Lower lobe of right lung (tissue), 2 donors: ENCODE results near the gene SLC29A3. TPM values are rescaled to one million over a fixed set of nuclear protein-coding genes. Genes with fewer than 3 reads are reported as not detected.
A peak's percentile ranks its signal among the peaks of the same experiment; 100 is the strongest.

Experiments
- ATAC-seq, 2 donors: fragments of 200-7000 bp; cut with Tn5 transposase; one replicate each; pipeline ENCODE4 v1.9.1; 2020 to 2022; ENCODE audit warnings: mild to moderate bottlenecking in 2 of 2, moderate library complexity in 2 of 2
- DNase-seq: peaks from one replicate; pipeline ENCODE4 v3.0.0-alpha.2; 2020
- H3K27ac ChIP-seq: fragments of 200-600 bp; one replicate; pipeline ENCODE4 v1.8.0; 2022
- H3K27me3 ChIP-seq: fragments of 200-600 bp; one replicate; pipeline ENCODE4 v1.8.0; 2022; ENCODE audit warnings: low read depth
- H3K36me3 ChIP-seq: fragments of 200-600 bp; one replicate; pipeline ENCODE4 v1.8.0; 2022; ENCODE audit warnings: mild to moderate bottlenecking
- H3K4me1 ChIP-seq: fragments of 200-600 bp; one replicate; pipeline ENCODE4 v1.8.0; 2022
- H3K4me3 ChIP-seq: fragments of 200-600 bp; one replicate; pipeline ENCODE4 v1.8.0; 2022; ENCODE audit warnings: mild to moderate bottlenecking
- H3K9me3 ChIP-seq: fragments of 200-600 bp; one replicate; pipeline ENCODE4 v1.8.0; 2022
- intact Hi-C: fragments of 100-400 bp; cut with DNase I; formaldehyde crosslinking; loops from one replicate; pipeline ENCODE4 v1.11.0; 2022
- total RNA-seq: library from RNA; stranded (reverse); fragmentation: NEBNext Ultra II Directional; extraction: Animal tissue kit (Norgen Biotek cat#: 25700); gene quantifications from one replicate; pipeline ENCODE4 v1.2.1, GENCODE V29; 2021
- TF ChIP-seq, protein P1 (sequence below): fragments of 200-600 bp; IDR thresholded peaks from one replicate; pipeline ENCODE4 v1.8.0; 2022; ENCODE audit warnings: antibody characterized with exemption, mild to moderate bottlenecking
- donor health status: DM: no; HTN: yes; CAD: no; lungs with severe emphysema.

Gene SLC29A3
- total RNA-seq, 1 donor from 2014 or later: 13.2 TPM

DNA sequence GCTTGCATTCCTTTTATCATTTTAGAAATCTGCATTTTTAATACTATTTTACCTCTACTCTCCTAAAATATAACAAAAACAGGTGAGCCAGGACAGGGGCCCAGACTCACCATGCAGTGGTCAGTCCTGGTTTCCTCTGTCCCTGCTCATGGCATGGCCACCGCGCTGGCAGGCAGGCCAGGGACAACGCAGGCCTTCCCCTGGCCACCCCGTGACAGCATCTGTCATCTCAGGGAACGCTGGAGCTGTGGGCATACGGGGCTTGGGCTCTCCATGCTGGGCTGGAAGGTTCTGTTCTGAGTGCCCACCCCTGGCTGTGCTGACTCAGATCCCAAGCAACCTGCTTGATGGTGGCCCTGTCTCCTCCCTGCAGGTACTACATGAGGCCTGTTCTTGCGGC, 42.5 kb downstream of the SLC29A3 start:
- no peak overlapping the region for H3K4me3 ChIP-seq
- H3K36me3 ChIP-seq: peaks cover 33% of the 10 kb centered on the region
- ATAC-seq: no peak
- no peak overlapping the region for H3K27ac ChIP-seq
- peaks cover 11% of the 10 kb centered on the region for H3K4me1 ChIP-seq
- TF ChIP-seq, protein P1, sequence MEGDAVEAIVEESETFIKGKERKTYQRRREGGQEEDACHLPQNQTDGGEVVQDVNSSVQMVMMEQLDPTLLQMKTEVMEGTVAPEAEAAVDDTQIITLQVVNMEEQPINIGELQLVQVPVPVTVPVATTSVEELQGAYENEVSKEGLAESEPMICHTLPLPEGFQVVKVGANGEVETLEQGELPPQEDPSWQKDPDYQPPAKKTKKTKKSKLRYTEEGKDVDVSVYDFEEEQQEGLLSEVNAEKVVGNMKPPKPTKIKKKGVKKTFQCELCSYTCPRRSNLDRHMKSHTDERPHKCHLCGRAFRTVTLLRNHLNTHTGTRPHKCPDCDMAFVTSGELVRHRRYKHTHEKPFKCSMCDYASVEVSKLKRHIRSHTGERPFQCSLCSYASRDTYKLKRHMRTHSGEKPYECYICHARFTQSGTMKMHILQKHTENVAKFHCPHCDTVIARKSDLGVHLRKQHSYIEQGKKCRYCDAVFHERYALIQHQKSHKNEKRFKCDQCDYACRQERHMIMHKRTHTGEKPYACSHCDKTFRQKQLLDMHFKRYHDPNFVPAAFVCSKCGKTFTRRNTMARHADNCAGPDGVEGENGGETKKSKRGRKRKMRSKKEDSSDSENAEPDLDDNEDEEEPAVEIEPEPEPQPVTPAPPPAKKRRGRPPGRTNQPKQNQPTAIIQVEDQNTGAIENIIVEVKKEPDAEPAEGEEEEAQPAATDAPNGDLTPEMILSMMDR: no peak
- DNase-seq: no peak
- intact Hi-C loops: no loop called here
- no peaks in the 10 kb centered on the region for H3K9me3 ChIP-seq
- H3K27me3 ChIP-seq: no peaks in the 10 kb centered on the region

DNA sequence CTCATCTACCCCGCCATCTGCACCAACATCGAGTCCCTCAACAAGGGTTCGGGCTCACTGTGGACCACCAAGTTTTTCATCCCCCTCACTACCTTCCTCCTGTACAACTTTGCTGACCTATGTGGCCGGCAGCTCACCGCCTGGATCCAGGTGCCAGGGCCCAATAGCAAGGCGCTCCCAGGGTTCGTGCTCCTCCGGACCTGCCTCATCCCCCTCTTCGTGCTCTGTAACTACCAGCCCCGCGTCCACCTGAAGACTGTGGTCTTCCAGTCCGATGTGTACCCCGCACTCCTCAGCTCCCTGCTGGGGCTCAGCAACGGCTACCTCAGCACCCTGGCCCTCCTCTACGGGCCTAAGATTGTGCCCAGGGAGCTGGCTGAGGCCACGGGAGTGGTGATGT, 43.1 kb downstream of the SLC29A3 start:
- H3K4me1 ChIP-seq: peaks cover 11% of the 10 kb centered on the region
- H3K4me3 ChIP-seq: no peak overlapping the region
- no peak overlapping the region for H3K27ac ChIP-seq
- no peak for DNase-seq
- H3K36me3 ChIP-seq: peaks cover 28% of the 10 kb centered on the region
- ATAC-seq: no peak
- H3K9me3 ChIP-seq: no peaks in the 10 kb centered on the region
- TF ChIP-seq, protein P1: no peak
- no peaks in the 10 kb centered on the region for H3K27me3 ChIP-seq
- intact Hi-C loops: no loop called here

DNA sequence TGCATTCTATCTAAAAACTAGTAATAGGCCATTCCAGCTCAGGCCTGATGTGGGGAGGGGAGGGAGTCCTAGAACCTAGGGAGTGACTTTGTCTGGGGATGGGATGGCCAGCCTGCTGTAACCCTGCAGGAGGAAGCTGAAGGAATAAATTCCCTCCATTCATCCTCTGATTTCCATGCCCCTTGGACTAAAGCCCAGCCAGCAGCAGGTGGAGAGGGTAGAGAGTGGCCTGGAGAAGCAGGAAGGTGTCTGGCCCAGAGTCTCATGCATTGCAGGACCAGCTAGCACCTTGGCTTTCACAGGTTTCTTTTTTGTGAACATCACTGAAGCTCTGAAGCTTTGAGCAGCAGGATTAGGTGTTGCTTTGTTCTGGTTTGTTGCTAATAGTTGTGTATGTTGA, 44.9 kb downstream of the SLC29A3 start:
- TF ChIP-seq, protein P1: no peak
- no peaks in the 10 kb centered on the region for H3K9me3 ChIP-seq
- ATAC-seq (no peak), DNase-seq (no peak)
- H3K27me3 ChIP-seq: no peaks in the 10 kb centered on the region
- intact Hi-C loops: no loop called here
- H3K4me3 ChIP-seq: no peak overlapping the region
- no peak overlapping the region for H3K27ac ChIP-seq
- H3K4me1 ChIP-seq: peaks cover 15% of the 10 kb centered on the region
- H3K36me3 ChIP-seq: peaks cover 13% of the 10 kb centered on the region

DNA sequence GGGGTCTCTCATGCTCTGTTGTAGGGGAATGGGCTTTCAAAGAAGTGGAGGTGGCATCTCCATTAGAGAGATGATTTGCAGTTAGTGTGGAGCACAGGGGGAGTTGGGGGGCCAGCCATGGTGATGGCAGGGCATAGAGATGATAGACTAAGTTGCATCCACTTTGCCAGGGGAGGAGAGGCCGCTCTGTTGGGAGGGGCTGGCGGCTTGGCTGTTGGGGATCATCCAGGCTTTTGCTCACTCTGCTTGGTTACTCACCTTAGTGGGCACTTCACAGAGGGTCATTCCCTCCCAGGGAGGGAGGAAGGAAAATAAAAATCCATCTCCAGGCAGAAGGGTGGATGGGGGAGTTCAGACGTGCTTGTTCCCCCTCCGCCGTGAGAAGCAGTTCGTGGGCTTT, 46.3 kb downstream of the SLC29A3 start:
- no peak for DNase-seq
- H3K27me3 ChIP-seq: no peaks in the 10 kb centered on the region

DNA sequence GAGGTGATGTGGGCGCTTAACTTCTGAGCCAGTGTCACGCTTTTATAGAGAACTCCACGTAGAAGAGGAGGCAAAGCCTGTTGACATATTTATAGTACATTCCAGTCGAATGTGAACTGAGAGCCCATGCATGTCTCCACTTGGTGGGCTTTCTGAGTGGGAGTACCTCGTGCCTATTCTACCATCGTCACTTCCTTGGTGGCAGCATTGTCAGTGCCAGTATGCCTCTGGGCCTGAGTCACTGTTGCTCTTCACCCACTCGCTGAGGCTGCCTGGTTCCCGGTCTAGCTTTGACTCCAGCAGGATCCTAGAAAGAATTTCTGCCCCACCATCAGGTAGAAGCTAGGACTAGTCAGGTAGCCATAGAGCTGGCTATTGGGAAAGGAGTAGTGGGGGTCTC, 47.6 kb downstream of the SLC29A3 start:
- Histone ChIP-seq H3K27ac (no peak overlapping the region), H3K9me3 (no peaks in the 10 kb centered on the region), H3K4me3 (no peak overlapping the region), H3K4me1 (peaks cover 17% of the 10 kb centered on the region), H3K36me3 (peaks cover 11% of the 10 kb centered on the region), H3K27me3 (no peaks in the 10 kb centered on the region)
- intact Hi-C loops: no loop called here
- no peak for DNase-seq
- ATAC-seq: no peak
- TF ChIP-seq, protein P1: no peak

More for the DNA sequence above, 46.3 kb downstream of the SLC29A3 start:
- Histone ChIP-seq H3K4me1 (peaks cover 12% of the 10 kb centered on the region), H3K9me3 (no peaks in the 10 kb centered on the region), H3K4me3 (no peak overlapping the region), H3K27ac (no peak overlapping the region), H3K36me3 (peaks cover 13% of the 10 kb centered on the region)
- no peak for ATAC-seq
- TF ChIP-seq, protein P1: no peak
- intact Hi-C loops: no loop called here

DNA sequence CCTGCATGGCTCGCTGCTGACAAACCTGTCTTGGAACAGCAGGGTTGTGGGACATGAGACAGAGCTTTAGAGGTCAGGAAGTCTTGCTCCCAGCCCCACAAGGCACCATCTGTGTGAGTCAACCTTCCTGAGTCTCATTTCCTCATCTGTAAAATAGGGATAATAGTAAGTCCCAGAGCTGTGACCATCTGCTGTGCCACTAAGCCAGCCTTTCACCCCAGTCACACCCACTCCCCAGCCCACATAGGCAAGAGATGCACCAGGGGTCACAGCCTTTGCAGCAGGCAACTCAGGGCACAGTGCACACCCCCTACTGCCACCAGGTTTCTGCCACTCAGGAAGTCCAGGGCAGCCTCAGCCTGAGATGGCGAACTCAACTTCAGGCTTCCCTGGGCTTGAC, 48.2 kb downstream of the SLC29A3 start:
- Histone ChIP-seq H3K27me3 (no peaks in the 10 kb centered on the region), H3K4me1 (peaks cover 22% of the 10 kb centered on the region), H3K36me3 (peaks cover 5% of the 10 kb centered on the region), H3K27ac (no peak overlapping the region), H3K9me3 (no peaks in the 10 kb centered on the region), H3K4me3 (no peak overlapping the region)
- TF ChIP-seq, protein P1: no peak
- DNase-seq: no peak
- peak; percentile 42 to 58 for ATAC-seq
- intact Hi-C loops: no loop called here
